H9 (cell line): ENCODE measurements around the gene KCTD19. TPM values are rescaled to one million over a fixed set of nuclear protein-coding genes. Genes with fewer than 3 reads are reported as not detected.

Source experiments
- DNase-seq: peaks from one replicate; pipeline ENCODE4 v3.0.0-alpha.2; 2017
- H2AFZ ChIP-seq: one replicate; pipeline ENCODE4 v1.6.1; 2013; ENCODE audit warnings: mild to moderate bottlenecking, low read length, control low read depth, moderate library complexity
- H2AK5ac ChIP-seq: 2 replicates; pipeline ENCODE4 v1.6.1; 2013; ENCODE audit warnings: low read length, control low read depth, mixed read lengths; ENCODE audit not compliant: insufficient read length
- H2BK120ac ChIP-seq: one replicate; pipeline ENCODE4 v1.6.1; 2013; ENCODE audit warnings: low read depth, mild to moderate bottlenecking, low read length, control low read depth, inconsistent platforms; ENCODE audit not compliant: poor library complexity, severe bottlenecking
- H2BK12ac ChIP-seq: 2 replicates; pipeline ENCODE4 v1.6.1; 2013; ENCODE audit warnings: low read length, control low read depth, mixed read lengths, low read depth; ENCODE audit not compliant: insufficient read length
- H2BK15ac ChIP-seq: 2 replicates; pipeline ENCODE4 v1.6.1; 2013; ENCODE audit warnings: low read depth, low read length, control low read depth
- H2BK20ac ChIP-seq: one replicate; pipeline ENCODE4 v1.6.1; 2013; ENCODE audit warnings: low read depth, mild to moderate bottlenecking, low read length, control low read depth, inconsistent platforms; ENCODE audit not compliant: poor library complexity, severe bottlenecking
- H2BK5ac ChIP-seq: 2 replicates; pipeline ENCODE4 v1.6.1; 2013; ENCODE audit warnings: low read length, control low read depth, mixed read lengths; ENCODE audit not compliant: insufficient read length
- H3K14ac ChIP-seq: 2 replicates; pipeline ENCODE4 v1.6.1; 2013; ENCODE audit warnings: low read length, control low read depth; ENCODE audit not compliant: insufficient read depth
- H3K18ac ChIP-seq: 2 replicates; pipeline ENCODE4 v1.6.1; 2013; ENCODE audit warnings: low read depth, mild to moderate bottlenecking, mixed read lengths, low read length, control low read depth; ENCODE audit not compliant: insufficient read length
- H3K23ac ChIP-seq: 2 replicates; pipeline ENCODE4 v1.6.1; 2013; ENCODE audit warnings: low read length, control low read depth, mixed read lengths, low read depth; ENCODE audit not compliant: insufficient read length
- H3K23me2 ChIP-seq: 2 replicates; pipeline ENCODE4 v1.6.1; 2013; ENCODE audit warnings: low read depth, mild to moderate bottlenecking, mixed read lengths, low read length, control low read depth; ENCODE audit not compliant: insufficient read length, poor library complexity, severe bottlenecking
- H3K27ac ChIP-seq: 2 replicates; pipeline ENCODE4 v1.5.1; 2013; ENCODE audit warnings: low read length, control low read depth, mixed read lengths, low read depth; ENCODE audit not compliant: insufficient read length
- H3K27me3 ChIP-seq: 2 replicates; pipeline ENCODE4 v1.6.1; 2013; ENCODE audit warnings: low read length, control low read depth, inconsistent platforms; ENCODE audit not compliant: insufficient read depth
- H3K4ac ChIP-seq: 2 replicates; pipeline ENCODE4 v1.6.1; 2013; ENCODE audit warnings: low read depth, mild to moderate bottlenecking, control low read depth, inconsistent platforms, low read length, moderate library complexity
- H3K4me1 ChIP-seq: 2 replicates; pipeline ENCODE4 v1.6.1; 2013; ENCODE audit warnings: low read length, control low read depth, inconsistent platforms; ENCODE audit not compliant: insufficient read depth
- H3K4me2 ChIP-seq: 2 replicates; pipeline ENCODE4 v1.6.1; 2013; ENCODE audit warnings: low read length, control low read depth, mixed read lengths; ENCODE audit not compliant: insufficient read length, insufficient read depth
- H3K56ac ChIP-seq: 2 replicates; pipeline ENCODE4 v1.6.1; 2013; ENCODE audit warnings: low read depth, mild to moderate bottlenecking, mixed read lengths, low read length, control low read depth; ENCODE audit not compliant: insufficient read length
- H3K79me1 ChIP-seq: 2 replicates; pipeline ENCODE4 v1.6.1; 2013; ENCODE audit warnings: low read depth, mild to moderate bottlenecking, moderate library complexity, low read length, control low read depth, inconsistent platforms; ENCODE audit not compliant: insufficient read depth, poor library complexity, severe bottlenecking
- H3K79me2 ChIP-seq: 2 replicates; pipeline ENCODE4 v1.6.1; 2013; ENCODE audit warnings: low read length, control low read depth, inconsistent platforms; ENCODE audit not compliant: insufficient read depth
- H3K9ac ChIP-seq: 2 replicates; pipeline ENCODE4 v1.6.1; 2013; ENCODE audit warnings: low read length, control low read depth, mixed read lengths; ENCODE audit not compliant: insufficient read length; ENCODE audit errors: extremely low read depth
- H3K9me3 ChIP-seq: one replicate; pipeline ENCODE4 v1.6.1; 2013; ENCODE audit warnings: low read depth, low read length, inconsistent platforms; ENCODE audit not compliant: control insufficient read depth
- H3T11ph ChIP-seq: one replicate; pipeline ENCODE4 v1.6.1; 2013; ENCODE audit warnings: mild to moderate bottlenecking, low read length, control low read depth, inconsistent platforms
- H4K20me1 ChIP-seq: one replicate; pipeline ENCODE4 v1.6.1; 2013; ENCODE audit not compliant: control insufficient read depth, insufficient read length, insufficient read depth
- H4K5ac ChIP-seq: 2 replicates; pipeline ENCODE4 v1.6.1; 2013; ENCODE audit warnings: low read depth, mild to moderate bottlenecking, mixed read lengths, low read length, control low read depth; ENCODE audit not compliant: insufficient read length
- H4K8ac ChIP-seq: replicated peaks from 2 replicates; pipeline ENCODE4 v1.6.1; 2013; ENCODE audit warnings: low read length, control low read depth, mixed read lengths, low read depth; ENCODE audit not compliant: insufficient read length
- H4K91ac ChIP-seq: 2 replicates; pipeline ENCODE4 v1.6.1; 2013; ENCODE audit warnings: low read depth, mild to moderate bottlenecking, moderate library complexity, mixed read lengths, low read length, control low read depth; ENCODE audit not compliant: insufficient read length
- H3K27ac Mint-ChIP-seq, 3 experiments: 2 replicates in 2 of 3; 3 replicates in 1 of 3; pipeline ENCODE4 v1.8.0; 2020 to 2021; ENCODE audit warnings: mixed read lengths in 3 of 3, mild to moderate bottlenecking in 1 of 3, moderate library complexity in 1 of 3
- H3K27me3 Mint-ChIP-seq: 2 replicates; pipeline ENCODE4 v1.8.0; 2021; ENCODE audit warnings: low read depth, mild to moderate bottlenecking, moderate library complexity, mixed read lengths
- H3K36me3 Mint-ChIP-seq, 3 experiments: 2 replicates in 2 of 3; 3 replicates in 1 of 3; pipeline ENCODE4 v1.8.0; 2020 to 2021; ENCODE audit warnings: low read depth in 3 of 3, mixed read lengths in 3 of 3; ENCODE audit not compliant: insufficient read depth in 1 of 3
- H3K4me1 Mint-ChIP-seq, 2 experiments: 2 replicates each; pipeline ENCODE4 v1.8.0; 2020; ENCODE audit warnings: mixed read lengths in 2 of 2
- H3K4me3 Mint-ChIP-seq, 2 experiments: 2 replicates in 1 of 2; 3 replicates in 1 of 2; pipeline ENCODE4 v1.8.0; 2020 to 2021; ENCODE audit warnings: mild to moderate bottlenecking in 2 of 2, mixed read lengths in 2 of 2, moderate library complexity in 1 of 2
- H3K9me3 Mint-ChIP-seq, 2 experiments: 2 replicates in 1 of 2; 3 replicates in 1 of 2; pipeline ENCODE4 v1.8.0; 2020; ENCODE audit warnings: mild to moderate bottlenecking in 2 of 2, mixed read lengths in 2 of 2, moderate library complexity in 1 of 2
- WGBS: extraction: QIAGEN DNeasy Blood & Tissue Kit; methylation state at CpG from one replicate; pipeline ENCODE4 v1.1.7; 2013; ENCODE audit warnings: missing lambda C conversion rate, low lambda C conversion rate, mixed read lengths; ENCODE audit not compliant: insufficient read length; ENCODE audit errors: extremely low coverage; 5-methylcytosine and 5-hydroxymethylcytosine counted together
- total RNA-seq: library from RNA; stranded (reverse); gene quantifications from 2 replicates; pipeline ENCODE4 v1.2.1, GENCODE V29; 2021
- TF ChIP-seq, protein P1 (sequence below): fragments of 200-600 bp; sonication (generic); conservative IDR thresholded peaks from 3 replicates; pipeline ENCODE4 v1.8.0; 2021; ENCODE audit warnings: antibody characterized with exemption, mild to moderate bottlenecking

The KCTD19 gene
- total RNA-seq, 1 experiment from 2014 or later: 0.13 TPM

DNA sequence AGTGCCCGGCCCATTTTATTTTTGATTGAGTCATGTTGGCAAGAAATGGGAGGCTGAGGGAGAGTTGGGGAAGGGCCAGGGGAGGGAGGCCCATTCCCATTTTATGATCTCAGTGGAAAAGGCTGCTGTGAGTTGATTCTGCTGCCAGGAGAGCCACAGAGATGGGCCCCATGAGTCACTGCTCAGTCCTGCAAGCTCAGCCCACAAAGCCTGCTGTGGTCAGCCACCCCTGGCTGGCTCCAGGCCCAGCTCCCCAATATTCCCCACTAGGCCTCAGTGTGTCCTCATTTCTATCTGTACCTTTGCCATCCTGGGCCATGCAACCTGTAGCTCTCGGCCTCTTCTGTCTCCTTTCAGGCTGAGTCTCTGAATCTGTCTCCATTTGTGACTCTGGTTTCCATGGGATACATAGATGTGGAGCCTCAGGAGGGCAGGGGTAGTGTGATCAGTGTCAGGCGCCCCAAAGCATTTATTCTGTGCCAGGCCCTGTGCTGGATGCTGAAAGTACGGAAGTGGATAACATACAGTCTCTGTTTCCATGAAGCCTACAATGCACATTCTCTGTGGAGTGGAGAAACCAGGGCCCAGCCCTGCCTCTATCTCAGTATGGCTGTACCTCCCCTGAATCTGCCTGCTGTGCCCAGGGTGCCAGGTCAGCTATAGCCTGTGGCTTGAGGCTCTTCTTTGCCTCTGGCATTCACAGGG, 49.1 kb downstream of the KCTD19 start:
- H2BK15ac ChIP-seq: no peak overlapping the region
- peaks cover 6% of the 10 kb centered on the region for H3K23me2 ChIP-seq
- no peak overlapping the region for H3K14ac ChIP-seq
- peaks cover 3% of the 10 kb centered on the region in 2 experiments; a peak in 3 of 4 replicates for H3K4me1 Mint-ChIP-seq
- WGBS: no CpG with 5 or more reads among the region's 4 CpGs
- H3K4me2 ChIP-seq: no peak overlapping the region
- no peak overlapping the region for H2BK20ac ChIP-seq
- H3K4me1 ChIP-seq: no peaks in the 10 kb centered on the region
- no peak overlapping the region for H3K23ac ChIP-seq
- no peak overlapping the region for H3K27ac Mint-ChIP-seq
- H3T11ph ChIP-seq: no peak overlapping the region
- H2BK5ac ChIP-seq: no peak overlapping the region
- H2BK120ac ChIP-seq: no peak overlapping the region
- H3K79me2 ChIP-seq: no peaks in the 10 kb centered on the region
- no peak overlapping the region for H2BK12ac ChIP-seq
- H3K56ac ChIP-seq: no peak overlapping the region
- H3K9ac ChIP-seq: no peak overlapping the region
- DNase-seq: no peak
- peak overlapping the region in 1 of 2 experiments; percentile 24; a peak in 3 of 5 replicates for H3K4me3 Mint-ChIP-seq
- TF ChIP-seq, protein P1, sequence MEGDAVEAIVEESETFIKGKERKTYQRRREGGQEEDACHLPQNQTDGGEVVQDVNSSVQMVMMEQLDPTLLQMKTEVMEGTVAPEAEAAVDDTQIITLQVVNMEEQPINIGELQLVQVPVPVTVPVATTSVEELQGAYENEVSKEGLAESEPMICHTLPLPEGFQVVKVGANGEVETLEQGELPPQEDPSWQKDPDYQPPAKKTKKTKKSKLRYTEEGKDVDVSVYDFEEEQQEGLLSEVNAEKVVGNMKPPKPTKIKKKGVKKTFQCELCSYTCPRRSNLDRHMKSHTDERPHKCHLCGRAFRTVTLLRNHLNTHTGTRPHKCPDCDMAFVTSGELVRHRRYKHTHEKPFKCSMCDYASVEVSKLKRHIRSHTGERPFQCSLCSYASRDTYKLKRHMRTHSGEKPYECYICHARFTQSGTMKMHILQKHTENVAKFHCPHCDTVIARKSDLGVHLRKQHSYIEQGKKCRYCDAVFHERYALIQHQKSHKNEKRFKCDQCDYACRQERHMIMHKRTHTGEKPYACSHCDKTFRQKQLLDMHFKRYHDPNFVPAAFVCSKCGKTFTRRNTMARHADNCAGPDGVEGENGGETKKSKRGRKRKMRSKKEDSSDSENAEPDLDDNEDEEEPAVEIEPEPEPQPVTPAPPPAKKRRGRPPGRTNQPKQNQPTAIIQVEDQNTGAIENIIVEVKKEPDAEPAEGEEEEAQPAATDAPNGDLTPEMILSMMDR: no peak
- no peak overlapping the region for H3K4ac ChIP-seq
- no peak overlapping the region for H3K27ac ChIP-seq
- no peak overlapping the region for H4K8ac ChIP-seq
- H2AK5ac ChIP-seq: no peak overlapping the region
- H4K20me1 ChIP-seq: no peaks in the 10 kb centered on the region
- H4K5ac ChIP-seq: no peak overlapping the region
- H3K27me3 Mint-ChIP-seq: peaks cover 12% of the 10 kb centered on the region
- no peaks in the 10 kb centered on the region for H3K9me3 ChIP-seq
- H3K79me1 ChIP-seq: no peaks in the 10 kb centered on the region
- no peak overlapping the region for H2AFZ ChIP-seq
- no peak overlapping the region for H3K18ac ChIP-seq
- H3K9me3 Mint-ChIP-seq: no peaks in the 10 kb centered on the region
- peaks cover 0 to 8% (median 4%) of the 10 kb centered on the region in 3 experiments; a peak in 2 of 7 replicates for H3K36me3 Mint-ChIP-seq
- H4K91ac ChIP-seq: no peak overlapping the region
- no peaks in the 10 kb centered on the region for H3K27me3 ChIP-seq
